Uterus (tissue), 4 donors: ENCODE measurements around the gene MTHFR. TPM values are rescaled to one million over a fixed set of nuclear protein-coding genes. Genes with fewer than 3 reads are reported as not detected.
A peak's percentile ranks its signal among the peaks of the same experiment; 100 is the strongest.

ENCODE experiments used
- DNase-seq, 2 donors: peaks; one replicate each; pipeline ENCODE4 v3.0.0-alpha.2; 2019 to 2020
- H3K27ac ChIP-seq, 2 donors: fragments of 200-600 bp; sonication (generic); 1 replicate in 1 of 2; 2 replicates in 1 of 2; pipeline ENCODE4 v1.5.1; 2016 to 2018
- H3K27me3 ChIP-seq, 2 donors: fragments of 200-600 bp; sonication (generic); one replicate each; pipeline ENCODE4 v1.5.1; 2018 to 2019; ENCODE audit warnings: control low read depth in 1 of 2
- H3K36me3 ChIP-seq, 2 donors: fragments of 200-600 bp; sonication (generic); one replicate each; pipeline ENCODE4 v1.5.1; 2019; ENCODE audit warnings: control low read depth in 1 of 2
- H3K4me1 ChIP-seq, 2 donors: fragments of 200-600 bp; sonication (generic); one replicate each; pipeline ENCODE4 v1.5.1; 2018 to 2019; ENCODE audit warnings: control low read depth in 1 of 2
- H3K4me3 ChIP-seq, 2 donors: fragments of 200-600 bp; sonication (generic); 1 replicate in 1 of 2; 2 replicates in 1 of 2; pipeline ENCODE4 v1.5.1; 2018 to 2019; ENCODE audit warnings: mild to moderate bottlenecking in 1 of 2
- H3K9me3 ChIP-seq, 2 donors: fragments of 200-600 bp; sonication (generic); one replicate each; pipeline ENCODE4 v1.5.1; 2019; ENCODE audit warnings: control low read depth in 1 of 2
- POLR2A ChIP-seq, 2 donors: fragments of 450-650 bp; IDR thresholded peaks; one replicate each; pipeline ENCODE4 v1.6.1; 2016; ENCODE audit warnings: antibody characterized with exemption in 2 of 2, mild to moderate bottlenecking in 1 of 2, moderate library complexity in 1 of 2
- intact Hi-C: fragments of 100-400 bp; cut with DNase I; formaldehyde crosslinking; loops from one replicate; pipeline ENCODE4 v1.15.1; 2023; ENCODE audit warnings: low total_unique reads
- total RNA-seq, 4 donors: library from RNA; depleted of rRNA in 3 of 4; stranded (reverse); fragments of >200 nt in 3 of 4; gene quantifications; one replicate each; pipeline versions ENCODE4 v1.1.0 to v1.2.4, GENCODE V29; 2014 to 2023
- TF ChIP-seq, protein P1 (sequence below), 4 experiments: fragments of 200-600 bp in 2 of 4; fragments of 450-650 bp in 2 of 4; sonication (generic) in 2 of 4; IDR thresholded peaks; one replicate each; pipeline ENCODE4 v1.5.1; 2016 to 2019; ENCODE audit warnings: antibody characterized with exemption in 4 of 4, mild to moderate bottlenecking in 2 of 4, moderate library complexity in 1 of 4
- donor health status: DM: yes; HTN: yes; CAD: no.

Gene MTHFR
- total RNA-seq, 4 donors from 2014 or later = 15.0 to 56.8 (median 29.9) TPM

DNA sequence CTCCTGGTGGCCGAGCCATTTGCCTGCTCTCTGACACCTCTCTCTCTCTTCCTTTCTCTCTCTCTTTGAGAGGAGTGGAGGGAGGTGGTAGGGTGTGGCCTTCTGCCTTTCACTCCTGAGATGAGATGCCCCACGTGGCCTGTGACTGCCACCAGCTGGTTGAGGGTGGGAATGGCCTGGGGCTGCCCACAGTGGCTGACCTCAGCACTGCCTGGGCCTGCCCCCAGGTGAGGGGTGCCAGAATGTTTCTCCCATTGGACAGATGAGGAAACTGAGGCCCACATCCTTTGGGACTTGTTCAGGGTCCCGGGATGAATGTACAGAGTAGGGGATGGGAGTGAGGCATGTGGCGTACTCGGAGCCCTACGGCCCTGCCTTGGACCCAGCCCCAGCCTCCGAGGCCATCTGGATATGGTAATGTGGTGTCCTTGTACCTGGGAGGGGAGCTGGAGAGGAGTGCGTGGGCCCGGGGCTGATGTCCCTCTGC, 56.5 kb downstream of the MTHFR start:
- peak in 1 of 2 donors; percentile 37 for DNase-seq
- Histone ChIP-seq H3K9me3 (no peaks in the 10 kb centered on the region), H3K27me3 (no peaks in the 10 kb centered on the region), H3K36me3 (no peaks in the 10 kb centered on the region), H3K4me3 (no peak overlapping the region), H3K27ac (no peak overlapping the region), H3K4me1 (no peaks in the 10 kb centered on the region)
- TF ChIP-seq, protein P1, sequence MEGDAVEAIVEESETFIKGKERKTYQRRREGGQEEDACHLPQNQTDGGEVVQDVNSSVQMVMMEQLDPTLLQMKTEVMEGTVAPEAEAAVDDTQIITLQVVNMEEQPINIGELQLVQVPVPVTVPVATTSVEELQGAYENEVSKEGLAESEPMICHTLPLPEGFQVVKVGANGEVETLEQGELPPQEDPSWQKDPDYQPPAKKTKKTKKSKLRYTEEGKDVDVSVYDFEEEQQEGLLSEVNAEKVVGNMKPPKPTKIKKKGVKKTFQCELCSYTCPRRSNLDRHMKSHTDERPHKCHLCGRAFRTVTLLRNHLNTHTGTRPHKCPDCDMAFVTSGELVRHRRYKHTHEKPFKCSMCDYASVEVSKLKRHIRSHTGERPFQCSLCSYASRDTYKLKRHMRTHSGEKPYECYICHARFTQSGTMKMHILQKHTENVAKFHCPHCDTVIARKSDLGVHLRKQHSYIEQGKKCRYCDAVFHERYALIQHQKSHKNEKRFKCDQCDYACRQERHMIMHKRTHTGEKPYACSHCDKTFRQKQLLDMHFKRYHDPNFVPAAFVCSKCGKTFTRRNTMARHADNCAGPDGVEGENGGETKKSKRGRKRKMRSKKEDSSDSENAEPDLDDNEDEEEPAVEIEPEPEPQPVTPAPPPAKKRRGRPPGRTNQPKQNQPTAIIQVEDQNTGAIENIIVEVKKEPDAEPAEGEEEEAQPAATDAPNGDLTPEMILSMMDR (IDR thresholded peaks at IDR 0.05) = peak; percentile 15 to 67 (median 30)
- no peak for TF ChIP-seq POLR2A (IDR thresholded peaks at IDR 0.05)
- intact Hi-C loops = no loop called here

DNA sequence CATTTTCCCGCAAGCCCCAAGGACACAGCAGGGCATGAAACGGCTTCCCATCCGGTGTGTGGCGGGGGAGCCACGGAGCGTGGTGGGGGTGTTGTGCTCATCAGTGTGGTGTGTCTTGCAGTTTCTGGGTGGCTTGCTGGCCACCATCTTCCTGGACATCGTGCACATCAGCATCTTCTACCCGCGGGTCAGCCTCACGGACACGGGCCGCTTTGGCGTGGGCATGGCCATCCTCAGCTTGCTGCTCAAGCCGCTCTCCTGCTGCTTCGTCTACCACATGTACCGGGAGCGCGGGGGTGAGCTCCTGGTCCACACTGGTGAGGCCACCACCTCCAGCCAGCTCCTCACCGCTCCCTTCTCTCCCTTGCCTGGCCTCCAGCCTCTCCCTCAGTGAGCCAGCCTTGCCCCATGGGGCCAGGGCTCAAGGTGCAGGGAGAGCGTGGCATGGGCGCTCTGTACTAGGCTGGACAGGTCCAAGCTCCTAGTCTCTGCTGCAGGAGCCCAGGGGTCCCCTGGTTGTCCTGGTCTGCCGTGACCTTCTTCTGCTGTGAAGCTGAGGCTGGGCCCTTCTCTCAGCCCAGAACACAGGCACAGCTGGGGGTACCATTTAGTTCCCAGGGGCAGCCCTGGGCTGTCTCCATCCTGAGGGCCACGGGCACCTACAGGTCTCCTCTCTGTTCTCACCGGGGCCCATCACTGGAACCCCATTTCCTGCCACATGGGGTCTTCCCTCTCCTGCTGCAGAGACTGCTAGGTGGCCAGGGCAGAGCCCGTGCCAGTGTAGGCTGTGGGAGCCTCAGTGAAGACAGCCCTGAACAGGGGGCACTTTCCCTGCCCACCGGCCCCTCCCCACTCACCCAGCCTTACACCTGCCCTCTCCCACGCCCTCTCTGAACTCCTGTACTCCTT, 57.2 kb downstream of the MTHFR start:
- TF ChIP-seq POLR2A (IDR thresholded peaks at IDR 0.05) = no peak
- TF ChIP-seq, protein P1 (IDR thresholded peaks at IDR 0.05) = no peak
- no peak for DNase-seq
- H3K9me3 ChIP-seq = no peaks in the 10 kb centered on the region
- no peaks in the 10 kb centered on the region for H3K36me3 ChIP-seq
- no peaks in the 10 kb centered on the region for H3K4me1 ChIP-seq
- no peak overlapping the region for H3K4me3 ChIP-seq
- no peaks in the 10 kb centered on the region for H3K27me3 ChIP-seq
- intact Hi-C loops = no loop called here
- no peak overlapping the region for H3K27ac ChIP-seq

DNA sequence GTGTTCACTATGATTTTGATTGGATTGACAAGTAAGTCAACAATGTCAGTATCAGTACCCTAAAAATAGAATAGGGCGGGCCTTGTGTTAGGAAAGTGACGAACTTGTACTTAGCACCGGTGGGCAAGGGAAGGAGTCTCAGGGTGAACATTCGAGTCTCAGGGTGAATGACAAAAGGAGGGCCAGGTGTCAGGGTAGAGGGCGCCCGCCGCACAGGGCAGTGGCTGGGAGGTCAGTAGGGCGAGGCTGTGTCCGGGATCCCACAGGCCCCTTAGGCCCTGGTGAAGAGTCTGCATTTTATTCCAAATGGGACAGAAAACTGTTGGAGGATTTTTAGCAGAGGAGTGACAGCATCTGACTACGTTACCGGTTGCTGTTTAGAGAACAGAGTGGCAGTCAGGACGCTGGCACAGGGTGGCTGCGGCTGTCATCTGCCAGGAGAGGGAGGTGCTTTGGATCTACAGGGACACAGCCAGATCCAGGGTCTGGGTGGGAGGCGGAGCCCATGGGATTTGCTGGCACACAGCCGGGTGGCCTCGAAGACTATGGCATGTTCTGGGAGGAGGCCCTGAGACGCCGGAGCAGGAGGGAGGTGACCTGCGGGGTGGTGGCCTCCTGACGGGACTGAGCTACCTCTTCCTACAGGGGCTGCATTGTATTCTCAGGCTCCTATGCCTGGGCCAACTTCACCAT, 58.8 kb downstream of the MTHFR start:
- intact Hi-C loops = no loop called here
- no peak for TF ChIP-seq POLR2A (IDR thresholded peaks at IDR 0.05)
- TF ChIP-seq, protein P1 (IDR thresholded peaks at IDR 0.05) = no peak
- no peaks in the 10 kb centered on the region for H3K36me3 ChIP-seq

DNA sequence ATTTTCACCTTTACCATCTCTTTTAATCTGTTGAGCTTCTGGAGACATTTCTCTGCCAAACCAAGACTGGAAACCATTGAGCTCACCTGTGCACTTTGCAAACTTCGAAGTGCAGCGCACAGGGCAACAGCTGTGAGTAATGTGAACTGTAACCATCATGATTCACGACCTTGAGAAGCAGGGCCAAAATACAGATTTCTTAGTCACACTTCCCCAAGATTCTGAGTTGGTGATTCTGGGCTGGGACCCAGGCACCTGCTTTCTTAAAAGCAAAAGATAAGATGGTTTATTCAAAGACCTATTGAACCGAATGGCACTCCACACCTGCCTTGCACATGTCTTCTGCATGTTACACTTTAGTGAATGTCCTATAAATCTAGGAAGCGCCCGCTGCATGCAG, 59.7 kb downstream of the MTHFR start:
- Histone ChIP-seq H3K27me3 (no peaks in the 10 kb centered on the region), H3K4me3 (no peak overlapping the region), H3K9me3 (no peaks in the 10 kb centered on the region), H3K4me1 (no peaks in the 10 kb centered on the region), H3K27ac (no peak overlapping the region), H3K36me3 (no peaks in the 10 kb centered on the region)
- intact Hi-C loops = no loop called here
- no peak for DNase-seq
- TF ChIP-seq, protein P1 (IDR thresholded peaks at IDR 0.05) = no peak
- no peak for TF ChIP-seq POLR2A (IDR thresholded peaks at IDR 0.05)

More for the DNA sequence above, 58.8 kb downstream of the MTHFR start:
- no peak overlapping the region for H3K27ac ChIP-seq
- H3K27me3 ChIP-seq = no peaks in the 10 kb centered on the region
- H3K9me3 ChIP-seq = no peaks in the 10 kb centered on the region
- no peaks in the 10 kb centered on the region for H3K4me1 ChIP-seq
- no peak for DNase-seq
- H3K4me3 ChIP-seq = no peak overlapping the region

DNA sequence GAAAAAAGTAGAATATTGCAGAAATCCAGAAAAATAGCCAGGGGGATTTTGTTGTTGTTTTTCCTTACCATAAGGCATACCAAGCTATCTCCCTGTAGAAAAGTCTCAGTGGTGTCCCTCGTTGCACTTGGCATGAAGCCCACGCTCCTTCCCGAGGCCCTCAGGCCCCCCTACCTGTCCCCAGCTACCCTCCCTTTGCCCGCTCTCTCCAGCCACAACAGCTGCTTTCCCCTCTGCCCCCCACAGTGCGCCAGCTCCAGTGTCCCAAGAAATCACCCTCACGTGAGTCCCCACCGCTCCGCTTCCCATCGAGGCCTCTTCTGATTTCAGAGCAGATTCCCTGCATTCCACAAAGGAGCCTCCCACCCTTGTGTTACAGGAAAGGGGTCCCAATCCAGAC, 61.5 kb downstream of the MTHFR start:
- no peaks in the 10 kb centered on the region for H3K4me1 ChIP-seq
- no peak overlapping the region for H3K4me3 ChIP-seq
- no peaks in the 10 kb centered on the region for H3K9me3 ChIP-seq
- no peaks in the 10 kb centered on the region for H3K36me3 ChIP-seq
- H3K27me3 ChIP-seq = no peaks in the 10 kb centered on the region
- TF ChIP-seq POLR2A (IDR thresholded peaks at IDR 0.05) = no peak
- TF ChIP-seq, protein P1 (IDR thresholded peaks at IDR 0.05) = no peak
- intact Hi-C loops = no loop called here
- no peak overlapping the region for H3K27ac ChIP-seq
- DNase-seq = no peak
